ENCODE data around the gene CDC42BPB. TPM values are rescaled to one million over a fixed set of nuclear protein-coding genes. Genes with fewer than 3 reads are reported as not detected.
"Not testable (repeated sequence)": the region's sequence is repeated elsewhere in the genome, so short reads cannot be mapped to it uniquely, and the experiment has no call there.

CDC42BPB gene
- total RNA-seq, 2 donors from 2014 or later = 66.2 to 102 TPM

DNA sequence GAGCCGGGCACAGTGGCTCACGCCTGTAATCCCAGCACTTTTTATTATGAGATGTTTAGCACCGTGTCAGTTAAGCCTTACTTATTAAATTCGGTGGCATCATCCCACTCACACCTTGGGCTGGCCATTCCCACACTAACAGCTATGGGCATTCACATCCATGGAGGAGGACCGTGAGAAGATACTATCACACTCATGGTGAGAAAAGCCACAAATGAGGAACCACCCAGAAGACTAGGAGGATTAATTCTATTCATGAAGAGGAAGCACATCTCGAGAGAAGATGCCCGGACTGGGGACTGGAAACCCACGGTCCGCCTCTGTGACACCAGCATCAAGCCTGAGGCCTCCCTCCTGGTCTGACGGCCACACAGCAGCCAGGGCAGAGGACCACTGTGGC is 4.9 kb downstream of the CDC42BPB start:
- DNase-seq (no peak), ATAC-seq (no peak)
- Histone ChIP-seq H3K4me3 (no peak overlapping the region), H3K27ac (no peak overlapping the region), H3K27me3 (no peaks in the 10 kb centered on the region), H3K9me3 (no peaks in the 10 kb centered on the region), H3K36me3 (replicated peaks in 1 of 2; ENCODE audit: insufficient read depth in 1 of 2, low read depth in 2 of 2) (no peaks in the 10 kb centered on the region), H3K4me1 (peaks cover 39% of the 10 kb centered on the region)
- WGBS, 2 donors = 75 to 91% methylated on average over 10 of the region's 10 CpGs
- TF ChIP-seq, protein P1, sequence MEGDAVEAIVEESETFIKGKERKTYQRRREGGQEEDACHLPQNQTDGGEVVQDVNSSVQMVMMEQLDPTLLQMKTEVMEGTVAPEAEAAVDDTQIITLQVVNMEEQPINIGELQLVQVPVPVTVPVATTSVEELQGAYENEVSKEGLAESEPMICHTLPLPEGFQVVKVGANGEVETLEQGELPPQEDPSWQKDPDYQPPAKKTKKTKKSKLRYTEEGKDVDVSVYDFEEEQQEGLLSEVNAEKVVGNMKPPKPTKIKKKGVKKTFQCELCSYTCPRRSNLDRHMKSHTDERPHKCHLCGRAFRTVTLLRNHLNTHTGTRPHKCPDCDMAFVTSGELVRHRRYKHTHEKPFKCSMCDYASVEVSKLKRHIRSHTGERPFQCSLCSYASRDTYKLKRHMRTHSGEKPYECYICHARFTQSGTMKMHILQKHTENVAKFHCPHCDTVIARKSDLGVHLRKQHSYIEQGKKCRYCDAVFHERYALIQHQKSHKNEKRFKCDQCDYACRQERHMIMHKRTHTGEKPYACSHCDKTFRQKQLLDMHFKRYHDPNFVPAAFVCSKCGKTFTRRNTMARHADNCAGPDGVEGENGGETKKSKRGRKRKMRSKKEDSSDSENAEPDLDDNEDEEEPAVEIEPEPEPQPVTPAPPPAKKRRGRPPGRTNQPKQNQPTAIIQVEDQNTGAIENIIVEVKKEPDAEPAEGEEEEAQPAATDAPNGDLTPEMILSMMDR (IDR thresholded peaks at IDR 0.05) = no peak
- intact Hi-C loops (cut with DNase I) = no loop called here

DNA sequence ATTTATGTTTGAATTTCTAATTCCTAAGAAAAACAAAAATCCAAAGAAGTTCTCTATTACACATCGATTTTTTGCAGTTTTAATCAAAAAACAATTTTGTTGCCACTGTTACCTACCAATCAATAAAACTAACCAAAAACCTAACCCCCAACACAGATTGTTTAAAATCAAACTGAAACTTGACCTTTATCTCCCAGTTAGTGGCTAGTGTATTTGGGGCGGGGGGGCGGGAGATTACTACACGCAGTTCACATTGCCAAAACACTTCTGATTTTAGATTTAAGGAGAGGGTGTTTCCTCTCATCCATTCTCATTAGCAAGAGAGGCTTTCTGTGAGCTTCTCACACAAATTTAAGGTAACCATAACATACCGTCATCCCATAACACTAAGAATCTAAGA is 6.4 kb downstream of the CDC42BPB start:
- no peak for DNase-seq
- TF ChIP-seq, protein P1 (IDR thresholded peaks at IDR 0.05) = no peak
- no peak for TF ChIP-seq POLR2A (IDR thresholded peaks at IDR 0.05)
- Histone ChIP-seq H3K27ac (peak overlapping the region in 2 of 4 donors; percentile 25 to 56), H3K9me3 (no peaks in the 10 kb centered on the region), H3K36me3 (replicated peaks in 1 of 2; ENCODE audit: insufficient read depth in 1 of 2, low read depth in 2 of 2) (no peaks in the 10 kb centered on the region), H3K4me1 (peaks cover 44% of the 10 kb centered on the region), H3K4me3 (no peak overlapping the region), H3K27me3 (no peaks in the 10 kb centered on the region)
- WGBS, 2 donors = 29 to 34% methylated on average over 5 of the region's 5 CpGs
- ATAC-seq = no peak
- intact Hi-C loops (cut with DNase I) = no loop called here

DNA sequence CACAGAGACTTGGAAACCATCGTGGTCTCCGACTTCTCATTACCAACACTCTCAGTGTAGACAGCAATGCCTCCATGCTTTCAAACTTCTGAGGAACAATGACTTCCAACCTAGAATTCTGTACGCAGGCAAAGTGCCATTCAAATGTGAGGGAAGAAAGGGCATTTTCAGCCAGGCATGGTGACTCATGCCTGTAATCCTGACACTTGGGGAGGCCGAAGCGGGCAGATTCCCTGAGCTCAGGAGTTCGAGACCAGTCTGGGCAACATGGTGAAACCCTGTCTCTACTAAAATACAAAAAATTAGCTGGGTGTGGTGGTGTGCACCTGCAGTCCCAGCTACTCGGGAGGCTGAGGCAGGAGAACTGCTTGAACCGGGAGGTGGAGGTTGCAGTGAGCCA is 9.9 kb downstream of the CDC42BPB start:
- intact Hi-C loops (cut with DNase I); H3K9me3 ChIP-seq; H3K27me3 ChIP-seq; H3K4me3 ChIP-seq; H3K36me3 ChIP-seq (replicated peaks in 1 of 2; ENCODE audit: insufficient read depth in 1 of 2, low read depth in 2 of 2); H3K27ac ChIP-seq; ATAC-seq; DNase-seq: not testable (repeated sequence)
- peaks cover 54% of the 10 kb centered on the region for H3K4me1 ChIP-seq
- 93 to 96% methylated on average over 7 to 8 of the region's 8 CpGs for WGBS, 2 donors

DNA sequence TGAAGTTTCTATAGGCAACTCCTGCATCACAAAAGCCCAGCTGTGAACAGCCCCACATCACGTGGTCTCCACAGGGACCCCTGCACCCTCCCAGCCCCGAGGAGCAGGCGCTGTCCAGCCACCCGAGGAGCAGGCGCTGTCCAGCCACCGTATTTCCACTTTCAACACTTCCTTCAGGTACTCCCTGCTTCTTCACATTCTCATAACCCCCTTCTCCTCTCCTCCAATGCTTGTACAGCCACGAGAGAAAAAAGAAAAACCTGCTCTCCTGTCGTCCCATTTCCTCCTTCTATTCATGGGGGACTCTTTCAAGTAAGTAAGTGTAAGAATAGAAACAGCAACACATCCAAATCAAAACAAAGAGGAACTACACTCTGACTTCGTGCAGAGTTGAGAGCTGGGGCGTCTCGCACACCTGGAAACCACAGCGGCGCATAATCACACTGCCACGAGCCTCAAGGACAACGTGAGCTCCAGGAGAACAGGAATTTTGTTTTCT is 11.9 kb downstream of the CDC42BPB start:
- Histone ChIP-seq H3K4me1 (peaks cover 41% of the 10 kb centered on the region), H3K27ac (peak overlapping the region in 2 of 4 donors; percentile 25 to 59), H3K9me3 (no peaks in the 10 kb centered on the region), H3K27me3 (no peaks in the 10 kb centered on the region), H3K36me3 (replicated peaks in 1 of 2; ENCODE audit: insufficient read depth in 1 of 2, low read depth in 2 of 2) (no peaks in the 10 kb centered on the region), H3K4me3 (no peak overlapping the region)
- whole genome bisulfite sequencing, 2 donors = 8 to 11% methylated on average over 15 of the region's 15 CpGs
- DNase-seq (peak in 1 of 4 donors; percentile 52), ATAC-seq (peak; percentile 56)
- TF ChIP-seq POLR2A (IDR thresholded peaks at IDR 0.05) = no peak
- TF ChIP-seq, protein P1 (IDR thresholded peaks at IDR 0.05) = no peak
- intact Hi-C loops (cut with DNase I) = no loop called here

DNA sequence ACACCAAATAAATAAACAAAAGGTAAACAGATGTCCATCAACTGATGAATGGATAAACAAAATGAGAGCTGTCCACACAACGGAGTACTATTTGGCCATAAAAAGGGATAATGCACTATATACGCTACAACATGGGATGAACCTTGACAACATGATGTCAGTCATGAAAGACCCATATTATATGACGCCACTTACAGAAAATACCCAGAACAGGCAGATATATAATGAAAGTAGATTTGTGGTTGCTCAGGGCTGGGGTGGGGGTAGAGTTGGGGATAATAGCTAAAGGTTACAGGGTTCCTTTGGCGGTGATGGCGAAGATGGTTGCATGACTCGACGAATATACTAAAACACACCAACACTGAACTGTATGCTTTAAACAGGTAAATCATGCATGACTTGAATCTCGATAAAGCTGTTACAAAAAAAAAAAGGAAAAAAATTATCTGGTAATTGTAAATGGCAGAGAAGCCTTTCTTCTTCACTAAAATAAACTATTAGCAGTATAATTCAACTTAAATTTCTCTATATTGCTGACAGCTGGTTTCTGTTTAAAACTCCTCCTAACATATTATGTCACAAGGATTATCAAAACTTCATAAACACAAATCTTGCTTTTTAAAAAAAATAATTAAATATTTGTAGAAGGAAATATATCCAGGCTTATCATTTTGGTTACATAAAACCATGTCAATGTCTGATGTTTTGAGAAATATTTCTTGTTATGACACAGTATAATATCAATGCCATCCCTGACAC is 13.9 kb downstream of the CDC42BPB start:
- intact Hi-C loops (cut with DNase I) = no loop called here
- Histone ChIP-seq H3K4me3 (no peak overlapping the region), H3K27ac (no peak overlapping the region), H3K9me3 (no peaks in the 10 kb centered on the region), H3K27me3 (no peaks in the 10 kb centered on the region), H3K36me3 (replicated peaks in 1 of 2; ENCODE audit: insufficient read depth in 1 of 2, low read depth in 2 of 2) (no peaks in the 10 kb centered on the region), H3K4me1 (peaks cover 33% of the 10 kb centered on the region)
- WGBS, 2 donors = 90% methylated on average over 8 of the region's 8 CpGs
- ATAC-seq = no peak
- TF ChIP-seq, protein P1 (IDR thresholded peaks at IDR 0.05) = no peak
- TF ChIP-seq POLR2A (IDR thresholded peaks at IDR 0.05) = no peak
- no peak for DNase-seq
